ENCODE results near the gene BTN3A1.

- TF ChIP-seq, protein P1, sequence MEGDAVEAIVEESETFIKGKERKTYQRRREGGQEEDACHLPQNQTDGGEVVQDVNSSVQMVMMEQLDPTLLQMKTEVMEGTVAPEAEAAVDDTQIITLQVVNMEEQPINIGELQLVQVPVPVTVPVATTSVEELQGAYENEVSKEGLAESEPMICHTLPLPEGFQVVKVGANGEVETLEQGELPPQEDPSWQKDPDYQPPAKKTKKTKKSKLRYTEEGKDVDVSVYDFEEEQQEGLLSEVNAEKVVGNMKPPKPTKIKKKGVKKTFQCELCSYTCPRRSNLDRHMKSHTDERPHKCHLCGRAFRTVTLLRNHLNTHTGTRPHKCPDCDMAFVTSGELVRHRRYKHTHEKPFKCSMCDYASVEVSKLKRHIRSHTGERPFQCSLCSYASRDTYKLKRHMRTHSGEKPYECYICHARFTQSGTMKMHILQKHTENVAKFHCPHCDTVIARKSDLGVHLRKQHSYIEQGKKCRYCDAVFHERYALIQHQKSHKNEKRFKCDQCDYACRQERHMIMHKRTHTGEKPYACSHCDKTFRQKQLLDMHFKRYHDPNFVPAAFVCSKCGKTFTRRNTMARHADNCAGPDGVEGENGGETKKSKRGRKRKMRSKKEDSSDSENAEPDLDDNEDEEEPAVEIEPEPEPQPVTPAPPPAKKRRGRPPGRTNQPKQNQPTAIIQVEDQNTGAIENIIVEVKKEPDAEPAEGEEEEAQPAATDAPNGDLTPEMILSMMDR (IDR thresholded peaks at IDR 0.05) = no peak
- TF ChIP-seq POLR2A (IDR thresholded peaks at IDR 0.05) = no peak
- no peak for TF ChIP-seq EP300 (IDR thresholded peaks at IDR 0.05)
Measured at GRCh38 chr6:26379740-26380139, 22.3 kb upstream of the BTN3A1 start.

All from sigmoid colon (tissue), 4 donors.